ENCODE measurements around the gene ELOVL3. TPM values are rescaled to one million over a fixed set of nuclear protein-coding genes. Genes with fewer than 3 reads are reported as not detected.

The ELOVL3 gene
- total and polyA plus RNA-seq, 9 of the 15 experiments (the other 6 are each of a cell fraction or from before 2014, with no cell fraction given): 0.32 to 3.3 (median 0.87) TPM

GRCh38 chr10:102200751-102201640 lies 25.1 kb upstream of the ELOVL3 start (continued):
- TF ChIP-seq GABPA (tag; conservative IDR thresholded peaks at IDR 0.05; ENCODE audit: low read depth): no peak
- TF ChIP-seq FIP1L1 (IDR thresholded peaks at IDR 0.05; ENCODE audit: low read depth, low read length, poor library complexity, severe bottlenecking): no peak

GRCh38 chr10:102202386-102202785 lies 23.7 kb upstream of the ELOVL3 start:
- FAIRE-seq: no peak
- no peak overlapping the region for H3K4me2 ChIP-seq (ENCODE audit: insufficient read depth, low read length)

More at GRCh38 chr10:102202386-102202785, 23.7 kb upstream of the ELOVL3 start:
- ChIA-PET CTCF (ENCODE audit: low intra/inter-chr PET ratio) (no interaction called here), POLR2A (no interaction called here)
- peaks cover 0 to 7% of the 10 kb centered on the region in 2 experiments; a peak in 2 of 5 replicates for H3K4me1 ChIP-seq (replicated peaks in 1 of 2; ENCODE audit: control insufficient read depth in 2 of 2, insufficient read depth in 2 of 2, low read length in 2 of 2)
- in situ Hi-C loops (cut with MboI): no loop called here
- intact Hi-C loops (cut with micrococcal nuclease): no loop called here
- H3K9me3 ChIP-seq (replicated peaks; ENCODE audit: control insufficient read depth, insufficient read depth, low read depth, low read length): no peaks in the 10 kb centered on the region; the same call in 1 of the 2 replicates
- DNase-seq (ENCODE audit: extremely low read depth in 1 of 4, low spot score in 3 of 4) (no peak), ATAC-seq (no peak)
- H3K9ac ChIP-seq (ENCODE audit: insufficient read depth in 1 of 2, low read depth in 2 of 2, low read length in 2 of 2): no peak overlapping the region
- no peaks in the 10 kb centered on the region for H3K79me2 ChIP-seq (ENCODE audit: control insufficient read depth, insufficient read depth, low read length)
- H3K9me1 ChIP-seq (ENCODE audit: control insufficient read depth, insufficient read depth, low read length): no peaks in the 10 kb centered on the region
- TF ChIP-seq ZBTB33 (CRISPR knock-in tag; IDR thresholded peaks at IDR 0.05) (no peak), HDAC8 (tag; IDR thresholded peaks at IDR 0.05) (no peak), ZNF23 (CRISPR knock-in tag; IDR thresholded peaks at IDR 0.05) (no peak), KAT2B (IDR thresholded peaks at IDR 0.05; ENCODE audit: low read depth, low read length) (no peak), SNAPC5 (CRISPR knock-in tag; IDR thresholded peaks at IDR 0.05) (no peak), ZBTB43 (CRISPR knock-in tag; IDR thresholded peaks at IDR 0.05) (no peak), MITF (IDR thresholded peaks at IDR 0.05) (no peak), HMG20A (CRISPR knock-in tag; conservative IDR thresholded peaks at IDR 0.05) (no peak)
- H3K4me3 ChIP-seq: no peak overlapping the region
- H4K20me1 ChIP-seq (replicated peaks; ENCODE audit: control insufficient read depth, insufficient read depth, low read length): no peaks in the 10 kb centered on the region
- H3K27me3 ChIP-seq (ENCODE audit: control insufficient read depth in 2 of 2, insufficient read depth in 2 of 2, low read length in 2 of 2): peaks cover 0 to 14% of the 10 kb centered on the region in 2 experiments; a peak in 2 of 5 replicates
- no peaks in the 10 kb centered on the region for H3K36me3 ChIP-seq (ENCODE audit: control insufficient read depth, insufficient read depth, low read length)
- H2AFZ ChIP-seq (ENCODE audit: low read depth, low read length): no peak overlapping the region
- no peak overlapping the region for H3K27ac ChIP-seq (ENCODE audit: extremely low read depth, low read depth, low read length)
- WGBS (ENCODE audit: insufficient coverage, low coverage, missing lambda C conversion rate): 0% methylated on average over 1 of the region's 1 CpG
- no TSS peak for BruUV-seq (replicated peaks)

Data from K562 (cell line).